Measurements from ENCODE around the gene ETFA. TPM values are rescaled to one million over a fixed set of nuclear protein-coding genes. Genes with fewer than 3 reads are reported as not detected.

Gene ETFA
- total and polyA plus RNA-seq, 2 of the 8 experiments (the other 6 are each of a cell fraction or from before 2014, with no cell fraction given) = 60.9 to 90.0 TPM

DNA sequence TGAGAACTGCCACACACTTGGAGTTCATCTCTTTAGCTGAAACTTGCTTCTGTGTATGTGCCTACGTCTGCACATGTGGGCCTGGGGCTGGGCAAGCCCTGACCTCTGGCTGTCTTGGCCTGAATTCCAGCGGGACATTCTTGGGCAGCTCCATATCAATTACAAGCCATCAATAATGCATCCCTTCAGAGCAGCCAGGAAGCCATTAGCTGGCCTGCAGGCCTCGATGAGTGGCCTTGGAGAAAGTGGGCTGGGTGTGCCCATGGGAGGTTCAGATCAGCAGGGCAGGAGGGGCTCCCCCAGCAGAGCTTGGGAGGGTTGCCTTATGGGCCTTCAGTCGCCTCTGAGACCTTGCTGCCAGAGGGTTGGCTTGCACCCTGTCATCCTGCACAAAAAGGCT is 124.1 kb downstream of the ETFA start (continued):
- TF ChIP-seq, protein P1, sequence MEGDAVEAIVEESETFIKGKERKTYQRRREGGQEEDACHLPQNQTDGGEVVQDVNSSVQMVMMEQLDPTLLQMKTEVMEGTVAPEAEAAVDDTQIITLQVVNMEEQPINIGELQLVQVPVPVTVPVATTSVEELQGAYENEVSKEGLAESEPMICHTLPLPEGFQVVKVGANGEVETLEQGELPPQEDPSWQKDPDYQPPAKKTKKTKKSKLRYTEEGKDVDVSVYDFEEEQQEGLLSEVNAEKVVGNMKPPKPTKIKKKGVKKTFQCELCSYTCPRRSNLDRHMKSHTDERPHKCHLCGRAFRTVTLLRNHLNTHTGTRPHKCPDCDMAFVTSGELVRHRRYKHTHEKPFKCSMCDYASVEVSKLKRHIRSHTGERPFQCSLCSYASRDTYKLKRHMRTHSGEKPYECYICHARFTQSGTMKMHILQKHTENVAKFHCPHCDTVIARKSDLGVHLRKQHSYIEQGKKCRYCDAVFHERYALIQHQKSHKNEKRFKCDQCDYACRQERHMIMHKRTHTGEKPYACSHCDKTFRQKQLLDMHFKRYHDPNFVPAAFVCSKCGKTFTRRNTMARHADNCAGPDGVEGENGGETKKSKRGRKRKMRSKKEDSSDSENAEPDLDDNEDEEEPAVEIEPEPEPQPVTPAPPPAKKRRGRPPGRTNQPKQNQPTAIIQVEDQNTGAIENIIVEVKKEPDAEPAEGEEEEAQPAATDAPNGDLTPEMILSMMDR (IDR thresholded peaks at IDR 0.05; ENCODE audit: control extremely low read depth in 1 of 3, insufficient read depth in 1 of 3, low read depth in 1 of 3, low read length in 3 of 3) = no peak
- no peak for TF ChIP-seq PHF8 (conservative IDR thresholded peaks at IDR 0.05; ENCODE audit: low read depth, low read length)
- no peak for TF ChIP-seq ASH2L (IDR thresholded peaks at IDR 0.05; ENCODE audit: low read length)

Data from H1 (cell line).